ACHN (cell line): Measurements from ENCODE around the gene BSND.

ENCODE experiments used
- DNase-seq: peaks from one replicate; pipeline ENCODE4 v3.0.0-alpha.2; 2015
- in situ Hi-C: cut with HindIII; loops from 2 replicates; pipeline ENCODE4 v1.10.0; 2017; ENCODE audit warnings: low sequenced_read_pairs, low pct_ligation_motif_present, low pct_unique_long_range_greater_than_20kb

Gene BSND

DNA sequence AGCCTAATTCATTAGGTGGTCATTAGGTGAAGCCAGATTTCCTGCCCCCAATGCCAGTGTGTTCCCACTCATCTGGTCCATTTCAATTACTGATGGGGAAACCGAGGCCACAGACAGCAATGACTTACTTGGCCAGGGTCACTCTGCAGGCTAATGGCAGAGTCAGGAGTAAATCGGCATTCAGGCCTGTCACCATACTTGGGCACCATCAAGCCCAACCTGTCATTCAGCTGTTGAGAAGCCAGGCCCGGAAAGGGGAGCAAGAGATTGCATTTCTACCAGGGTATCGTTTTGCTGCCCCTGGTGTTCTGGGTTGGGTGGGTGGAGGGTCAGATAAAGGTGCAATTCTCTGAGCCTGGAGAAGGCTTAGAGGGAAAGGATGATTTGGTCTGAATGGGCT lies 26.3 kb upstream of the BSND start:
- no peak for DNase-seq
- in situ Hi-C loops = no loop called here

DNA sequence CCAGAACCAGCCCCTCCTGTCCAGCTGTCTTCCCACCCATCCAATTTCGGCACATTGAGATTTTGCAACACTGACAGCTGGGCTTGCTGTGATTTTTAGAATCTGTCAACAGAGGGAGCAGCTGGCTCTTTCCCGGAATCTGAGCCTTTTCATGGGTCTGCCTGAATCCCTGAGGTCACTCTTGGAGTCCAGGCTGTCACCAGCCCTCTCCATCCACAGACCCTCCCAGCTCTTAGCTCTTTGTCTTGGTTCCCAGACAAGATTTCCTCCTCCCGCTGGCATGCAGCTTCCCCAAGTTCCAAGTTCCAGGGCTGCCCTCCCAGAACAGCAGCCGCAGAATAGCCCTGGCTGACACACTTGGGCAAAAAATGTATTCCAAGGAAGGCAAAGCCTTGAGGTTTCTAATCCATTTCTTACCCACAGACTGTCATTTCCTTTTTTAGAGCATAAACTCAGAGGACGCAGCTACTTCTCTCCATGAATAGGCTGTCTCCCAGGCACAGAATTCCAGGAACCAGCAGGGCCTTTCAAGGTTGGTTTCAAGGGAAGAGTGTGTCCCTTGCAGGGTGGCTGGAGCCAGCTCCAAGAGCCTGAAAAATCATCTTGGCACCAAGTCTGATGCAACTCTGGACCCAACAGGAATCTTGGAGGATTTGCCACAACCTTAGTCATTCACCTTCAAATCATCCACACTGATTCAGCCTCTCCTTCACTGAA lies 25.4 kb upstream of the BSND start:
- in situ Hi-C loops = no loop called here
- DNase-seq = peak; percentile 26

DNA sequence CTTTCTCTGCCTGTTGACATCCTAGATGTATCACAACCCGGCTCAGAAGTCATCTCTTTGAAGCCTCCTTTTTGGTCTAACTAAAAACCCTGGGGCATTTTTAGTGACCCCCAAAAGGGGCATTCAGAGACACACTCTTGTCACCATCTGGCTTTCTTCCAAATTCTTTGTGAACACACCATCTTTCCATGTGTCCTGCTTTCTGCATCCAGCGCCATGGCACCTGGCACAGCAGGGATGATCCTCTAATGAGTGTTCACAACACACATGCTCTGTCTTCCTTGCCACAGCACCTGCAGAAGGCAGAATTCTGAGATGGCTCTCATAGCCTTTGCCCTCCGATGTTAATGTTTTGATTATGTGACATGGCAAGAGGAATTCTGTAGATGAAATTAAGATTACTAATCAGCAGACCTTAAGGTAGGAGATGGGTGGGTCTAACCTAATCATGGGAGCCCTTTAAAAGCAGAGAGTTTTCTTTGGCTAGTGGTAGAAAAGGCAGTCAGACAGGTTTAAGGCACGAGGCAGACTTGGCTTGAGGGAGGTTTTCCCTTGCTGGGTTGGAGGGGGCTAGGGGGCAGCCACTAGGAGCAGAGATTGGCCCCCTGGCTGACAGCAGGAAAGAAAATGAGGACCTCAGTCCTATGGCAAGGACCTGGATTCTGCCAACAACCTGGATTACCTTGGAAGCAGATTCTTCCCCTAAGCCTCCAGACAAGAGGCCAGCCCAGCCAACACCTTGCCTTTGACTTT lies 23.2 kb upstream of the BSND start:
- in situ Hi-C loops = no loop called here
- DNase-seq = no peak

DNA sequence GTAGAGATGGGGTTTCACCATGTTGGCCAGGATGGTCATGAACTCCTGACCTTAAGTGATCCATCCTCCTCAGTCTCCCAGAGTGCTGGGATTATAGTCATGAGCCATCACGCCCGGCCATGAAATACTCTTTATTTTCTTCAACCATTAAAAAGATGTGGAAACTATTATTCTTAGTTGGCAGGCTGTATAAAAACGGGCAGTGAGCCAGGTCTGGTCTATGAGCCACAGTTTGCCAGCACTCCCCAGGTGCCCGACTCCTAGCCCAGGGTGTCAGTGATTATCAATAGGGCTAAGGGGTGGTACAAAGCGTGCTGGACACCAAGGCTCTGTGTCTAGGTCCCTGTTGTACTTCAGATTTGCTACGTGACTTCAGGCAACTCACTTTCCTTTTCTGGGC lies 22.0 kb upstream of the BSND start:
- in situ Hi-C loops = no loop called here
- no peak for DNase-seq

DNA sequence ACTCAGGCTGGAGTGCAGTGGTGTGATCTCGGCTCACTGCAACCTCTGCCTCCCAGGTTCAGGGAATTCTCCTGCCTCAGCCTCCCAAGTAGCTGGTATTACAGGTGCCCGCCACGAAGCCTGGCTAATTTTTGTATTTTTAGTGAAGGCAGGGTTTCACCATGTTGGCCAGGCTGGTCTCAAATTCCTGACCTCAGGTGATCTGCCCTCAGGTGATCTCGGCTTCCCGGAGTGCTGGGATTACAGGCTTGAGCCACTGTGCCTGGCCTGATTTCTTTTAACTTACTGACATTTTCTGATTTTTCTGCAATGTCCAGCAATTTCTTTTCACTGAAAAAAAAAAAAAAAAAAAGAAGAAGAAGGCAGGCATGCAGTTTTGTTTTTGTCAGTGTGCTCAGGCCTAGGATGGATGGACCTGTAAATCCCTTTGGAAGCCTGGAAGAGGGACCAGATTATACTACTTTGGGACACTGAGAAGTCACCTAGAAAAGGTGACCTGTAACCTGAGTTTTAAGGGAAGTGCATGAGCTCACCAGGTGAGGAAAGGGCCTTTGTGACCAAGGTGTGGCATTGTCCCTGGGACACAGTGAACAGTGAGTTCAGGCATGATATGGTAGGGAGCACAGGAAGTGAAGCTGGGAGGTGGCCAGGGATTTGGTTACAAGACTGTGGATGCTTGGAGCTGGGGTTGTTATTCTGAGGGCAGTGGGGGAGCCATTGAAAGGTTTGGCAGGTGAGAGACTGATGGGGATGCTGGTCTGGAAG lies 21.0 kb upstream of the BSND start:
- no peak for DNase-seq
- in situ Hi-C loops = no loop called here

DNA sequence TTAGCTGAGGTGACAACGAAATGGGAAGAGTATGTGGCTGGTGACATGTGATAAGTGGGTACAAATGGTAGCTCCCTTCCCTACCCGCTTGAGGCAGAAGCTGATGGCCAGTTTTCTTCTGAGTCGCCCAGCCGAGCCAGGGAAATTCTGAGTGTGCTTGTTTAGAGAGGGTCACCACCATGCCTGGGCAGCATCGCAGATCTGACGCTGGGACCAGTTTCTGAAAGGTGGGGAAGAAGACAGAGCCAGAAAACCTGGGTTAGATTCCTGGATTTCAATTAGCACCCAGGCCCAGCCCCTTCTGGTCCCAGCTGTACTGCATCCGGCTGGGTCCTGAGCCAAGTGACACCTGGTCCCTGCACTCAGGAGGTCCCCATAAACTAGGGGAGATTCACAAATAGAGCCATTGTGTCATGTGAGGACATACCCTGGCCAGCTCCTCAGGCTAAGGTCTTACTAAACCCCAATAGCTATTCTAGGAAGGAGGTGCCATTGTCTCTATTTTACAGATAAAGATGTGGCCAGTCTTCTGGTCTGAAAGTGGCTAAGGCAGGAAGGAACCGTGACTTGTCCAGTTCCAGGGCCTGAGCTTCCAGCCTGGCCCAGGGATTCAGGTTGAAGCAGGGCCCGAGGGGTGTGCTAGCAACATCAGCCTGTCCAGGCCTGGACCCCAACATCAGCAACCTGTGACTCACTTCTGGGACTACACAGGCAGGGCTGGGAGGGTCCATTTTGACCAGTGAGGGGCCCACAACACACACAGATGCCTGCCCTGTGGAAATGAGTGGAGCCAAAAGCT lies 20.0 kb upstream of the BSND start:
- no peak for DNase-seq
- in situ Hi-C loops = no loop called here

DNA sequence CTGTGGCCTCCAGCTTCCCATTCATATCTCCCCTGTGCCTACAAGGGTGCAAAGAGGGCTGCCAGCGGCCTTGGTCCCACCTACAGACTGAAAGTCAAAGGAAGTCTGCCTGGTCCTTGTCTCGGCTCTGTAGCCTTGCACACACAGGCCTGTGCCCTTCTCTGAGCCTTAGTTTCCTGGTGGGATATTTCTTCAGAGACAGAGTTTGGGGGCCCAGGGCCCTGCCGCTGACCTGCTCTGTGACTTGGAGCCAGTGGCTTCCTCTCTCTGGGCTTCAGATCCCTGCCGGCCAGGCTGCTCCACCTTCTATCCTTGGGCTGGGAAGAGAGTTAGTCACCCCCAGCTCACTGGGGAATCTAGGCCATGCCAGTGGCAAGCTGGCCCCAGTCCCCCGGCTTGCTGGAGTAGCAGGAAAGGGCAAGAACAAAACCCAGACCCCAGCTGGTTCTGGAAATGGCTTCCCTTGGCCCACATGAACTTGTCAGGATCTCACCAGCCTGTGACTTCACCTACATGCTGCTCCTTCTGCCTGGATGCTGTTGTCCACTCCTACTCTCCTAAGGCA lies 19.3 kb upstream of the BSND start:
- DNase-seq = no peak
- in situ Hi-C loops = no loop called here

DNA sequence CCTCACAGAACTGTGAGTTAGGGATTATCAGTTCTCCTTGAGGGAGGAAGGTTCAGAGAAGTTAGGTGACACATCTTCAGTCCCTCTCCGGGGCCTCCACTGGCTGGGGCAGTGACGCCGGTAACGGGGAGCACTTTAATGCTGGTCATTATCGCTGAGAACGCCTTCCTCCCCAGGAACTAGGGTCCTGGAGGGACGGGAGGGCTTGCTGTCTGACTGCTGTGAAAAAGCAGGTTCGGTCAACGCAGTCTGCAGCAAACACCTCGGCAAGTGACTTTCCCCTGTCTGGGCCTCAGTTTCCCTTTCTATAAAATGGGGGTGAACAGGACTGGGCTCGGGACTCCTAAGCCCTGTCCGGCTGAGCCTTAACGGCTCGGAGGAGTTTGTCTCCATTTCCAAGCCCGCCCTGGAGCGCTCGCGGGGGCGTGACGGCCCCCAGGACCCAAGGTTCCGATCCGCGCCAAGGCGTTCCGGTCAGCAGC lies 18.6 kb upstream of the BSND start:
- DNase-seq = no peak
- in situ Hi-C loops = no loop called here

DNA sequence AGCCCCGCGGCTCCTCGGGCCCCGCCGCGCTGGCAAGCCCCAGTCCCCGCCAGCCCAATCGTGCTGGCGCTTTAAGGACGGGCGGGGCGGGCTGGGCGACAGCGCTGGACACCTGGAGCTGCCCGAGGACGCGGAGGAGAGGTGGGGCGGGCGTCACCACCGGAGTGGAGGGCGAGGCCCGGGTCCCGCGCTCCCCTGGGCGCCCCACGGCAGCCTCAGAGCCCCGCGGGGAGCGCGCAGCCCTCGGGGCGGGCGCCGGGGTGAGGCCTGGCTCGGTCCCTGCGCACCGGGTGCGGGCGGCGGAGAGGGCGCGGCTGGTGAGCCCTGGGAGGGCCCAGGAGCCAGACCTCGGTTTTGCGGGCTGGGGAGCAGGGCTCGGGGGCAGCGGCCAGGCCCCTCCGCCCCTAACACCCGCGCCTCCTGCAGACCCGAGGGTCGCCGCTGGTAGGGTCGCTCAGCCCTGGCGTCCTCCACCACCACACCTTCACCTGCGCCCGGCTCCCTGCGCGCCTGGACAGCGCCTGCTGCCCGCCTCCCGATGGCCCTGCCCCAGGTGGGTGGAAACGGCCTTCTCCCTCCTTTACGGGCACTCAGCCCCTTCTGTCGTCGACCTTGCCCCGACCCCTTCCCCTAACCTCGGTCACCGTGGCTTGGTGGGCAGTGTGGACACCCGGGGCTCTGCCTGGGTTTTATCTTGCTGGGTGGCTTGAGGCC lies 18.0 kb upstream of the BSND start, which contains the start of gene TMEM61:
Gene TMEM61 (plus strand): TSS at position 101 of the 714 bp plus-strand sequence. CDS start 438 bp downstream, at position 539.
- DNase-seq = no peak
- in situ Hi-C loops = no loop called here

DNA sequence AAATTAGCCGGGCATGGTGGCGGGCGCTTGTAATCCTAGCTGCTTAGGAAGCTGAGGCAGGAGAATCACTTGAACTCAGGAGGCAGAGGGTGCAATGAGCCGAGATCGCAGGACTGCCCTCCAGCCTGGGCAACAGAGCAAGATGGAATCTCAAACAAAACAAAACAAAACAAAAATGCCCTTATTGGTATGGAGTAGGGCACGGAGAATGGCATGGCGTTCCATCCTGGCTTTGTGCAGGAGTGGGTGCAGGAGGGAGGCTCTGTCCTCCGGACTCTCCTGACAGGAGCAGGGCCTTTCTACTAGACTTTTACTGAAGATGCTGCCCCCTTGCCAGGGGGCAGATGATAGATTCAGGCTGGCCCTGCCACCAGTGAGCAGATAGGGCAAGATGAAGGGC lies 17.3 kb upstream of the BSND start:
- no peak for DNase-seq
- in situ Hi-C loops = no loop called here

DNA sequence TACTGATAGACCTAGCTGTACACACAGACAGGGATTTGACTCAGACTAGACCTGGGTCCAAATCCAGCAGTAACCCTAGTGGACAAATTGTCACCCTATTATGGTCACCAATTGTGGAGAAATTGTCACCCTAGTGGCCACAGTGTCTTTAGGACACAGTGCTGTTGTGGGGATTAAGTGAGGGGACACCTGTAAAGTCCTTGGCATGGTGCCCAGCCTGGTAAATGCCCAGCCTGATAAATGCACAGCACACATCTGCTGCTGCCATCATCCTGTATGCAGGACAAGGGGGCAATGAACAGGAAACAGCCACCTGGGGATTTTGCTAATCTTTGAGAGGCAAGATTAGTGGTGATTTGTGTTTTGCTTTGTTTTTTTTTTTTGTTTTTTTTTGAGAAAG lies 16.0 kb upstream of the BSND start:
- in situ Hi-C loops = no loop called here
- DNase-seq = no peak

DNA sequence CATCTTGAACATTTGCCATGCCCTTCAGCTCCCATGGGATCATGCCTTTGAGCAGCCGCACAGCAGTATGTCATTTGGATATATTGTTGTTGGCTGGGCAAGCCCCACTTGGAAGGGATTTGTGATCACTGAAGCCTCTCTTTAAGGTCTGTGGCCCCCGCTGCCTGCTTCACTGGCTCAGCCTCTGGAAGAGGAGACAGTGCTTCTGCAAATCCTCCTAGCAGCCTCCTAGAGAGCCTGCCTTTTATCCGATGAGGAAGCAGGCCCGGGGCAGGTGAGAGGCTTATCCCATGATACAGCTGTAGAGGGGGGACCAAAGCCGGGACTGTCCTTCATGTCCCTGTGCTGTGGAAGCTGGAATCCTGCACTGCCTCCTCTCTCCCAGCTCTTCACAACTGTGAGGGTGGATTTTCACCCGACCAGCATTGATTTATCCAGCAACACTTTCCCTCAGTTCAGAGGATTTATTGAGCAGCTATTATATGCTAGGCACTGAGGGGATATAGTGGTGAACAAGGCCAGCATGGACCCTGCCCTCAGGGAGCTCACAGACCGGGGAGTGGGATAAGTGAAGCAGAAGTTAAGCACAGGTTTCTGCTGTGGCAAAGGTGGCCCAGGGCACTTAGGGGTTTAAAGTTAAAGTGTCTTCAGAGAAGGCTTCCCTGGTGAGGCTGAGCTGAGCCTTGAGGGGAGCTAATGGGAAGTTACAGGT lies 14.4 kb upstream of the BSND start:
- in situ Hi-C loops = no loop called here
- DNase-seq = no peak

DNA sequence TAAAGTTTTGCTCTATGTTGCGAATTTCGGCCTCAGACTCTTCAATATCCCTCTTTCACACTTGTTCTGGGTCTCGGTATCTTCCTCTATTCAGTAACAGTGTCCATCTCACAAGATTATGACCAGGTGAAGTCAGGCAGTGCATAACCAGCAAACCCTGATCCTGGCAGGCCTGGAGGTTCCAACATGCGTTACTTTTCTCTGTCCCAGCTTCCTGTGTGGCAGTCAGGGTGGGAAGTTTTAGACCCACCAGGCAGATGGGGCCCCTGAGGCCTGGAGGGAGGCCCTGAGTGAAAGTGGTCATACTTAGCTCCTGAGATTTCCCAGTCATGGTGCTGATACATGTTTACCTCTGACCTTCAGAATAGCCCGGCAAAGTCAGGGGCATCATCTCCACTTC lies 13.2 kb upstream of the BSND start:
- DNase-seq = no peak
- in situ Hi-C loops = no loop called here

DNA sequence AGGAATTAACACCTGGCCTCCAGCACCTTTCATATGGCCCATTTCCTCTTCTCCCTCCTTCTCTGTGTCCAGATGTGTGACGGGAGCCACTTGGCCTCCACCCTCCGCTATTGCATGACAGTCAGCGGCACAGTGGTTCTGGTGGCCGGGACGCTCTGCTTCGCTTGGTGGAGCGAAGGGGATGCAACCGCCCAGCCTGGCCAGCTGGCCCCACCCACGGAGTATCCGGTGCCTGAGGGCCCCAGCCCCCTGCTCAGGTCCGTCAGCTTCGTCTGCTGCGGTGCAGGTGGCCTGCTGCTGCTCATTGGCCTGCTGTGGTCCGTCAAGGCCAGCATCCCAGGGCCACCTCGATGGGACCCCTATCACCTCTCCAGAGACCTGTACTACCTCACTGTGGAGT lies 12.7 kb upstream of the BSND start:
- DNase-seq = no peak
- in situ Hi-C loops = no loop called here

DNA sequence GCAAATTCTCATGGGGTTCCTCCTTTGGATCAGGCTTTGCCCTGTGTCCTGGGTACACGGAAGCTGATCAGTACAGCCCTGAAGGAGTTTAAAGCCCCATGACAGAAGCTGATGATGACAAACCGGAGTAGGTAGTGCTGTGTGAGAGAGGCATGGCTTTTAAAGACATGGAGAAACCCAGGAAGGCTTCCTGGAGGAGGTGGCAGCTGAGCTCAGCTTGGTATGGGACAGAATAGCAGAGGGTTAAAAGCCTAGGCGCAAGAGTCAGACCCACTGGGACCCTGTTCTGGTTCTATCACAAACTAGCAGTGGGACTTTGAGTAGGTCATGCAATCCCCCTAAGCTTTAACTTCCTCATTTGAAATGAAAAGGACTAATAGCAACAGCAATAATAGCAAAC lies 12.2 kb upstream of the BSND start:
- DNase-seq = no peak
- in situ Hi-C loops = no loop called here

DNA sequence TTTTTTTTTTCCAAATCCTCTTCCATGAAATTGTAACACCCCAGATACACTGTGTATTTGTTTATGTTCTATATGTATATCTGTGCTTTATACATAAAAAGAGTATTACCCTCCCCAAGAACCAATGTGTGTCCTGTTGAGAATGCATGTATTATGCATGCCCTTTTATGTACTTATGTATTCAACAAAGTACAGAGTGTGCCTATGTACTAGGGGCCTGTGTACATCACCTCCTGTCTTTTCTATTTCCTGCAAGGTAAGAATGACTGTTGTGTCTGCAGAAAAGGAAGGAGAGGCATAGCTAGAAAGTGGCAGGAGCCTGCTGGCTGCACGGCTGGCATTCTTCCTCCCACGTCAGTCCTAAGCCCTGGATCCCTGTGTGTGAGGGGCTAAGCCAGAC lies 11.3 kb upstream of the BSND start:
- in situ Hi-C loops = no loop called here
- DNase-seq = no peak
